Mesendoderm (in vitro differentiated cells): ENCODE data around the gene GNG5.

ENCODE experiments used
- DNase-seq: peaks from one replicate; pipeline ENCODE4 v3.0.0; 2013
- H2AK5ac ChIP-seq: 2 replicates; pipeline ENCODE4 v1.6.1; 2013; ENCODE audit warnings: low read length, inconsistent platforms
- H2BK120ac ChIP-seq: 2 replicates; pipeline ENCODE4 v1.6.1; 2013; ENCODE audit warnings: low read depth, mild to moderate bottlenecking, low read length, moderate library complexity, mixed read lengths
- H2BK15ac ChIP-seq: replicated peaks from 2 replicates; pipeline ENCODE4 v1.6.1; 2013; ENCODE audit warnings: low read depth, mild to moderate bottlenecking, moderate library complexity
- H2BK5ac ChIP-seq: 2 replicates; pipeline ENCODE4 v1.6.1; 2013; ENCODE audit warnings: low read length, inconsistent platforms
- H3K18ac ChIP-seq: 2 replicates; pipeline ENCODE4 v1.6.1; 2013; ENCODE audit warnings: mild to moderate bottlenecking, low read length, mixed read lengths
- H3K23ac ChIP-seq: one replicate; pipeline ENCODE4 v1.6.1; 2013; ENCODE audit warnings: low read length
- H3K27ac ChIP-seq: 2 replicates; pipeline ENCODE4 v1.5.1; 2013; ENCODE audit warnings: low read depth, mild to moderate bottlenecking, inconsistent platforms, low read length, moderate library complexity
- H3K27me3 ChIP-seq: 2 replicates; pipeline ENCODE4 v1.6.1; 2013; ENCODE audit warnings: low read length, control low read depth, mild to moderate bottlenecking, inconsistent platforms; ENCODE audit not compliant: insufficient read depth, poor library complexity
- H3K36me3 ChIP-seq: 2 replicates; pipeline ENCODE4 v1.6.1; 2013; ENCODE audit warnings: low read length, inconsistent platforms; ENCODE audit not compliant: control insufficient read depth, insufficient read depth
- H3K4ac ChIP-seq: one replicate; pipeline ENCODE4 v1.6.1; 2013; ENCODE audit warnings: low read depth, mild to moderate bottlenecking, low read length, moderate library complexity
- H3K4me1 ChIP-seq: 2 replicates; pipeline ENCODE4 v1.6.1; 2013; ENCODE audit warnings: low read depth, low read length, inconsistent platforms; ENCODE audit not compliant: control insufficient read depth
- H3K4me2 ChIP-seq: 2 replicates; pipeline ENCODE4 v1.6.1; 2013; ENCODE audit warnings: low read length
- H3K4me3 ChIP-seq: 2 replicates; pipeline ENCODE4 v1.5.1; 2013; ENCODE audit warnings: mild to moderate bottlenecking, low read length
- H3K56ac ChIP-seq: one replicate; pipeline ENCODE4 v1.6.1; 2013; ENCODE audit warnings: low read length
- H3K79me1 ChIP-seq: 2 replicates; pipeline ENCODE4 v1.6.1; 2013; ENCODE audit warnings: low read length, inconsistent platforms
- H3K79me2 ChIP-seq: 2 replicates; pipeline ENCODE4 v1.6.1; 2013; ENCODE audit warnings: mild to moderate bottlenecking, low read length; ENCODE audit not compliant: control insufficient read depth, insufficient read depth
- H3K9ac ChIP-seq: 2 replicates; pipeline ENCODE4 v1.6.1; 2013; ENCODE audit warnings: low read length, inconsistent platforms
- H4K5ac ChIP-seq: one replicate; pipeline ENCODE4 v1.6.1; 2013; ENCODE audit warnings: low read length
- H4K8ac ChIP-seq: one replicate; pipeline ENCODE4 v1.6.1; 2013; ENCODE audit warnings: low read depth, mild to moderate bottlenecking, control low read depth, low read length, moderate library complexity
- WGBS: extraction: QIAGEN DNeasy Blood & Tissue Kit; methylation state at CpG from one replicate; pipeline ENCODE4 v1.1.7; 2013; ENCODE audit warnings: low lambda C conversion rate, missing lambda C conversion rate; ENCODE audit not compliant: insufficient coverage; ENCODE audit errors: extremely low coverage; 5-methylcytosine and 5-hydroxymethylcytosine counted together

GNG5 gene

GRCh38 chr1:84525779-84526178 is 19.4 kb upstream of the GNG5 start:
- Histone ChIP-seq H3K27ac (no peak overlapping the region), H4K8ac (no peak overlapping the region), H3K23ac (no peak overlapping the region), H3K4me3 (no peak overlapping the region), H3K27me3 (no peaks in the 10 kb centered on the region), H3K56ac (no peak overlapping the region), H3K36me3 (no peaks in the 10 kb centered on the region), H2BK5ac (no peak overlapping the region), H3K18ac (no peak overlapping the region), H3K79me1 (no peaks in the 10 kb centered on the region), H4K5ac (no peak overlapping the region), H2AK5ac (no peak overlapping the region), H3K4me2 (no peak overlapping the region), H3K9ac (no peak overlapping the region), H3K4ac (no peak overlapping the region), H2BK15ac (no peak overlapping the region), H2BK120ac (no peak overlapping the region), H3K79me2 (no peaks in the 10 kb centered on the region), H3K4me1 (no peaks in the 10 kb centered on the region)
- WGBS = no CpG with 5 or more reads among the region's 1 CpG
- DNase-seq = no peak

- Histone ChIP-seq H2BK15ac (no peak overlapping the region), H2BK5ac (no peak overlapping the region), H4K5ac (no peak overlapping the region), H3K36me3 (no peaks in the 10 kb centered on the region), H4K8ac (no peak overlapping the region), H3K27me3 (no peaks in the 10 kb centered on the region), H3K9ac (no peak overlapping the region), H2BK120ac (no peak overlapping the region), H3K4me3 (no peak overlapping the region), H3K4me2 (no peak overlapping the region), H3K18ac (no peak overlapping the region), H2AK5ac (no peak overlapping the region), H3K4ac (no peak overlapping the region), H3K4me1 (no peaks in the 10 kb centered on the region), H3K79me2 (no peaks in the 10 kb centered on the region), H3K27ac (no peak overlapping the region), H3K79me1 (no peaks in the 10 kb centered on the region), H3K23ac (no peak overlapping the region), H3K56ac (no peak overlapping the region)
- DNase-seq = no peak
Measured at GRCh38 chr1:84524590-84524989, 18.2 kb upstream of the GNG5 start.

GRCh38 chr1:84510668-84511067 is 4.3 kb upstream of the GNG5 start:
- Histone ChIP-seq H2BK15ac (no peak overlapping the region), H3K4me2 (no peak overlapping the region), H4K8ac (no peak overlapping the region), H3K4ac (no peak overlapping the region), H3K36me3 (no peaks in the 10 kb centered on the region), H3K79me1 (no peaks in the 10 kb centered on the region), H3K27me3 (no peaks in the 10 kb centered on the region), H3K4me3 (no peak overlapping the region), H3K18ac (no peak overlapping the region), H4K5ac (no peak overlapping the region), H2BK120ac (no peak overlapping the region), H3K4me1 (no peaks in the 10 kb centered on the region), H2BK5ac (no peak overlapping the region), H3K79me2 (no peaks in the 10 kb centered on the region), H3K27ac (no peak overlapping the region), H2AK5ac (no peak overlapping the region), H3K9ac (no peak overlapping the region), H3K56ac (no peak overlapping the region), H3K23ac (no peak overlapping the region)
- WGBS = no CpG with 5 or more reads among the region's 3 CpGs
- DNase-seq = no peak

- H2BK15ac ChIP-seq = no peak overlapping the region
- H3K18ac ChIP-seq = no peak overlapping the region
- no peaks in the 10 kb centered on the region for H3K36me3 ChIP-seq
- H3K4me2 ChIP-seq = no peak overlapping the region
- H3K79me1 ChIP-seq = peaks cover under 1% of the 10 kb centered on the region
- H2BK5ac ChIP-seq = no peak overlapping the region
- H3K23ac ChIP-seq = no peak overlapping the region
- no peak overlapping the region for H3K4me3 ChIP-seq
- no peak overlapping the region for H4K5ac ChIP-seq
- no peak overlapping the region for H3K4ac ChIP-seq
- no peaks in the 10 kb centered on the region for H3K27me3 ChIP-seq
- no peak overlapping the region for H2BK120ac ChIP-seq
- no peak overlapping the region for H3K9ac ChIP-seq
- no peak overlapping the region for H3K56ac ChIP-seq
- no peak for DNase-seq
- H4K8ac ChIP-seq = no peak overlapping the region
- no peaks in the 10 kb centered on the region for H3K4me1 ChIP-seq
- H3K27ac ChIP-seq = no peak overlapping the region
- H2AK5ac ChIP-seq = no peak overlapping the region
- H3K79me2 ChIP-seq = peaks cover 5% of the 10 kb centered on the region
- no CpG with 5 or more reads among the region's 2 CpGs for WGBS
Measured at GRCh38 chr1:84510165-84510564, 3.8 kb upstream of the GNG5 start.

- Histone ChIP-seq H3K18ac (no peak overlapping the region), H3K23ac (no peak overlapping the region), H2BK5ac (no peak overlapping the region), H3K79me2 (peaks cover 16% of the 10 kb centered on the region), H3K27me3 (no peaks in the 10 kb centered on the region), H3K4ac (no peak overlapping the region), H3K4me2 (no peak overlapping the region), H3K36me3 (no peaks in the 10 kb centered on the region), H2BK15ac (no peak overlapping the region), H3K27ac (no peak overlapping the region), H3K56ac (no peak overlapping the region), H4K8ac (no peak overlapping the region), H3K4me1 (peaks cover 2% of the 10 kb centered on the region), H2BK120ac (no peak overlapping the region), H3K79me1 (peaks cover 6% of the 10 kb centered on the region), H2AK5ac (no peak overlapping the region), H3K4me3 (no peak overlapping the region), H4K5ac (no peak overlapping the region), H3K9ac (no peak overlapping the region)
- no CpG with 5 or more reads among the region's 4 CpGs for WGBS
- DNase-seq = no peak
Measured at GRCh38 chr1:84509029-84509428, 2.6 kb upstream of the GNG5 start.

GRCh38 chr1:84508510-84508909 is 2.1 kb upstream of the GNG5 start:
- WGBS = no CpG with 5 or more reads among the region's 1 CpG
- Histone ChIP-seq H3K4me2 (no peak overlapping the region), H2BK5ac (no peak overlapping the region), H3K36me3 (no peaks in the 10 kb centered on the region), H3K18ac (no peak overlapping the region), H3K27ac (no peak overlapping the region), H3K56ac (no peak overlapping the region), H4K8ac (no peak overlapping the region), H3K4me3 (no peak overlapping the region), H3K4me1 (peaks cover 2% of the 10 kb centered on the region), H2BK120ac (no peak overlapping the region), H3K27me3 (no peaks in the 10 kb centered on the region), H3K79me1 (peaks cover 6% of the 10 kb centered on the region), H2AK5ac (no peak overlapping the region), H3K4ac (no peak overlapping the region), H4K5ac (no peak overlapping the region), H2BK15ac (no peak overlapping the region), H3K9ac (no peak overlapping the region), H3K79me2 (peaks cover 20% of the 10 kb centered on the region), H3K23ac (no peak overlapping the region)
- DNase-seq = no peak
